ENCODE results near the gene MVB12B. TPM values are rescaled to one million over a fixed set of nuclear protein-coding genes. Genes with fewer than 3 reads are reported as not detected.

The MVB12B gene
- total and polyA plus RNA-seq, 8 donors = 2.6 to 6.7 (median 4.0) TPM

- no peak for DNase-seq
- Histone ChIP-seq H3K4me1 (peaks cover 0 to 7% (median 6%) of the 10 kb centered on the region in 3 donors), H3K4me3 (no peak overlapping the region), H3K36me3 (no peaks in the 10 kb centered on the region), H3K9me3 (no peaks in the 10 kb centered on the region), H3K27ac (no peak overlapping the region), H3K27me3 (no peaks in the 10 kb centered on the region)
- TF ChIP-seq, protein P1, sequence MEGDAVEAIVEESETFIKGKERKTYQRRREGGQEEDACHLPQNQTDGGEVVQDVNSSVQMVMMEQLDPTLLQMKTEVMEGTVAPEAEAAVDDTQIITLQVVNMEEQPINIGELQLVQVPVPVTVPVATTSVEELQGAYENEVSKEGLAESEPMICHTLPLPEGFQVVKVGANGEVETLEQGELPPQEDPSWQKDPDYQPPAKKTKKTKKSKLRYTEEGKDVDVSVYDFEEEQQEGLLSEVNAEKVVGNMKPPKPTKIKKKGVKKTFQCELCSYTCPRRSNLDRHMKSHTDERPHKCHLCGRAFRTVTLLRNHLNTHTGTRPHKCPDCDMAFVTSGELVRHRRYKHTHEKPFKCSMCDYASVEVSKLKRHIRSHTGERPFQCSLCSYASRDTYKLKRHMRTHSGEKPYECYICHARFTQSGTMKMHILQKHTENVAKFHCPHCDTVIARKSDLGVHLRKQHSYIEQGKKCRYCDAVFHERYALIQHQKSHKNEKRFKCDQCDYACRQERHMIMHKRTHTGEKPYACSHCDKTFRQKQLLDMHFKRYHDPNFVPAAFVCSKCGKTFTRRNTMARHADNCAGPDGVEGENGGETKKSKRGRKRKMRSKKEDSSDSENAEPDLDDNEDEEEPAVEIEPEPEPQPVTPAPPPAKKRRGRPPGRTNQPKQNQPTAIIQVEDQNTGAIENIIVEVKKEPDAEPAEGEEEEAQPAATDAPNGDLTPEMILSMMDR (IDR thresholded peaks at IDR 0.05) = no peak
- intact Hi-C loops (cut with DNase I) = no loop called here
- no peak for FAIRE-seq
- 92 to 95% methylated on average over 4 of the region's 4 CpGs for WGBS, 2 donors
- no peak for ATAC-seq
These were observed 3.9 kb downstream of the MVB12B start for GRCh38 chr9:126330536-126330935.

- FAIRE-seq = no peak
- peaks cover 0 to 7% (median 6%) of the 10 kb centered on the region in 3 donors for H3K4me1 ChIP-seq
- H3K27ac ChIP-seq = no peak overlapping the region
- TF ChIP-seq, protein P1 (IDR thresholded peaks at IDR 0.05) = no peak
- H3K36me3 ChIP-seq = no peaks in the 10 kb centered on the region
- intact Hi-C loops (cut with DNase I) = no loop called here
- ATAC-seq = no peak
- no peak for DNase-seq
- WGBS, 2 donors = 87 to 93% methylated on average over 8 of the region's 8 CpGs
- H3K4me3 ChIP-seq = no peak overlapping the region
- no peaks in the 10 kb centered on the region for H3K9me3 ChIP-seq
- H3K27me3 ChIP-seq = no peaks in the 10 kb centered on the region
These were observed 5.5 kb downstream of the MVB12B start for GRCh38 chr9:126331964-126332748.

- 48 to 52% methylated on average over 8 of the region's 8 CpGs for WGBS, 2 donors
- Histone ChIP-seq H3K9me3 (no peaks in the 10 kb centered on the region), H3K4me1 (peaks cover 0 to 7% (median 0%) of the 10 kb centered on the region in 3 donors), H3K4me3 (no peak overlapping the region), H3K27me3 (no peaks in the 10 kb centered on the region), H3K36me3 (no peaks in the 10 kb centered on the region), H3K27ac (no peak overlapping the region)
- FAIRE-seq = no peak
- intact Hi-C loops (cut with DNase I) = no loop called here
- TF ChIP-seq, protein P1 (IDR thresholded peaks at IDR 0.05) = no peak
- no peak for DNase-seq
- peak in 3 of 4 donors; percentile 36 to 66 (median 38) for ATAC-seq
These were observed 8.3 kb downstream of the MVB12B start for GRCh38 chr9:126334721-126335621.

DNA sequence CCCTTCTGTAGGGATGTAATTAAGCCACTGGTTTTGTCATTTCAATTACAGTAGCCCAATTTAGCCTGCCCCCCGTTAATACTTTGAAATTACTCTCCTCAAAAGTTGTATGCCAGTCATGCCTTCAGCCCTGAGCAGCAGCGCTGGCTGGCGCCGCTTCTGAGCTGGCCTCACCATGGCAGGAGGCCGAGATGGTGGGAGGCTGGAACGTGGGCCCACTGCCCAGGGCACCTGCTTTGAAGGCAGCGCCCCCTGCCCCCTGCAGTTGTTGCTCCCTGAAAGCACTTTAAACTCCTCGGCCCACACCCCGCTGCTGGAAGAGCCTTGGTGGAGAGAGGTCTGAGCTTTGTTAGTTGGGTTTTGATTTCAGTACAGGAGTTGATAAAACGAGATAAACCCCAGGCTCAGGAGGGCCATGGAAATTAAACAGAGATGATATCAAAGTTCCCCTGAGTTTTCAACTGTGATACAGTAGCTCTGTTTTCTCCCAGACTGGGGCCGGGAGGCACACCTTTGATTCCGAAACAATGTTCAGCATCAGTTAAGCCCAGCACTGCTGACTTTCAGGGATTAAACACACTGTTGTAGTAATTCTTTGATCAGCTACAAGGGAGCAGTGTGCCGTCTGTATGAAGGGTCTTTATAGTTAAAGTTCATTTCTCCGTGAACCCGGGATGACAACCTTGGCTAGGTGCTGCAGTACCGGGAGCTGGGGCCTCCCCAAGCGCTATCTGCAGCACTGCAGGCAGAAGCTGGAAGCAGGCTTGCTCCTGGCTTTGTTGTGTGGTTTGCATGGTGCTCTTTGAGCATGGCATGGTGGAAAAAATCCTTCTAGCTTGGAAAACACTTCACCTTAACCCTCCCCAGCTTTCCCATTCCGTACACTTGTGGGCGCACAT is 9.5 kb downstream of the MVB12B start:
- ATAC-seq = no peak

More for the DNA sequence above, 9.5 kb downstream of the MVB12B start:
- FAIRE-seq = no peak
- TF ChIP-seq, protein P1 (IDR thresholded peaks at IDR 0.05) = no peak
- Histone ChIP-seq H3K36me3 (peaks cover 0 to 4% (median 0%) of the 10 kb centered on the region in 3 donors), H3K4me3 (no peak overlapping the region), H3K4me1 (peaks cover 0 to 7% (median 0%) of the 10 kb centered on the region in 3 donors), H3K9me3 (no peaks in the 10 kb centered on the region), H3K27ac (no peak overlapping the region), H3K27me3 (no peaks in the 10 kb centered on the region)
- no peak for DNase-seq
- 91 to 94% methylated on average over 19 of the region's 19 CpGs for WGBS, 2 donors
- intact Hi-C loops (cut with DNase I) = no loop called here
